ENCODE data around the gene PRUNE2.

GRCh38 chr9:76638001-76638400 is 267.9 kb downstream of the PRUNE2 start:
- no peak for TF ChIP-seq FOSL1 (IDR thresholded peaks at IDR 0.05; ENCODE audit: low read depth)
- TF ChIP-seq YY1 (IDR thresholded peaks at IDR 0.05; ENCODE audit: extremely low read depth, insufficient replicate concordance, low read depth, low read length) = no peak
- TF ChIP-seq, protein P1, sequence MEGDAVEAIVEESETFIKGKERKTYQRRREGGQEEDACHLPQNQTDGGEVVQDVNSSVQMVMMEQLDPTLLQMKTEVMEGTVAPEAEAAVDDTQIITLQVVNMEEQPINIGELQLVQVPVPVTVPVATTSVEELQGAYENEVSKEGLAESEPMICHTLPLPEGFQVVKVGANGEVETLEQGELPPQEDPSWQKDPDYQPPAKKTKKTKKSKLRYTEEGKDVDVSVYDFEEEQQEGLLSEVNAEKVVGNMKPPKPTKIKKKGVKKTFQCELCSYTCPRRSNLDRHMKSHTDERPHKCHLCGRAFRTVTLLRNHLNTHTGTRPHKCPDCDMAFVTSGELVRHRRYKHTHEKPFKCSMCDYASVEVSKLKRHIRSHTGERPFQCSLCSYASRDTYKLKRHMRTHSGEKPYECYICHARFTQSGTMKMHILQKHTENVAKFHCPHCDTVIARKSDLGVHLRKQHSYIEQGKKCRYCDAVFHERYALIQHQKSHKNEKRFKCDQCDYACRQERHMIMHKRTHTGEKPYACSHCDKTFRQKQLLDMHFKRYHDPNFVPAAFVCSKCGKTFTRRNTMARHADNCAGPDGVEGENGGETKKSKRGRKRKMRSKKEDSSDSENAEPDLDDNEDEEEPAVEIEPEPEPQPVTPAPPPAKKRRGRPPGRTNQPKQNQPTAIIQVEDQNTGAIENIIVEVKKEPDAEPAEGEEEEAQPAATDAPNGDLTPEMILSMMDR (IDR thresholded peaks at IDR 0.05 in 2 of 3, conservative IDR thresholded peaks at IDR 0.05 in 1 of 3; ENCODE audit: borderline replicate concordance in 1 of 3, insufficient read depth in 1 of 3, low read depth in 2 of 3, low read length in 2 of 3) = no peak
- no peak for TF ChIP-seq CEBPB (IDR thresholded peaks at IDR 0.05; ENCODE audit: low read depth)
- TF ChIP-seq POLR2A (IDR thresholded peaks at IDR 0.05; ENCODE audit: borderline replicate concordance, extremely low read depth, insufficient read depth, insufficient read length) = no peak
- no peak for TF ChIP-seq RAD21 (IDR thresholded peaks at IDR 0.05; ENCODE audit: low read depth)
- TF ChIP-seq TCF7L2 (IDR thresholded peaks at IDR 0.05; ENCODE audit: borderline replicate concordance, extremely low read depth, insufficient read depth, insufficient read length) = no peak
- no peak for TF ChIP-seq POLR2AphosphoS5 (IDR thresholded peaks at IDR 0.05; ENCODE audit: low read depth, low read length)
- TF ChIP-seq EZH2 (IDR thresholded peaks at IDR 0.05) = no peak
- TF ChIP-seq EGR1 (IDR thresholded peaks at IDR 0.05; ENCODE audit: low read depth) = no peak
- TF ChIP-seq, protein P2, sequence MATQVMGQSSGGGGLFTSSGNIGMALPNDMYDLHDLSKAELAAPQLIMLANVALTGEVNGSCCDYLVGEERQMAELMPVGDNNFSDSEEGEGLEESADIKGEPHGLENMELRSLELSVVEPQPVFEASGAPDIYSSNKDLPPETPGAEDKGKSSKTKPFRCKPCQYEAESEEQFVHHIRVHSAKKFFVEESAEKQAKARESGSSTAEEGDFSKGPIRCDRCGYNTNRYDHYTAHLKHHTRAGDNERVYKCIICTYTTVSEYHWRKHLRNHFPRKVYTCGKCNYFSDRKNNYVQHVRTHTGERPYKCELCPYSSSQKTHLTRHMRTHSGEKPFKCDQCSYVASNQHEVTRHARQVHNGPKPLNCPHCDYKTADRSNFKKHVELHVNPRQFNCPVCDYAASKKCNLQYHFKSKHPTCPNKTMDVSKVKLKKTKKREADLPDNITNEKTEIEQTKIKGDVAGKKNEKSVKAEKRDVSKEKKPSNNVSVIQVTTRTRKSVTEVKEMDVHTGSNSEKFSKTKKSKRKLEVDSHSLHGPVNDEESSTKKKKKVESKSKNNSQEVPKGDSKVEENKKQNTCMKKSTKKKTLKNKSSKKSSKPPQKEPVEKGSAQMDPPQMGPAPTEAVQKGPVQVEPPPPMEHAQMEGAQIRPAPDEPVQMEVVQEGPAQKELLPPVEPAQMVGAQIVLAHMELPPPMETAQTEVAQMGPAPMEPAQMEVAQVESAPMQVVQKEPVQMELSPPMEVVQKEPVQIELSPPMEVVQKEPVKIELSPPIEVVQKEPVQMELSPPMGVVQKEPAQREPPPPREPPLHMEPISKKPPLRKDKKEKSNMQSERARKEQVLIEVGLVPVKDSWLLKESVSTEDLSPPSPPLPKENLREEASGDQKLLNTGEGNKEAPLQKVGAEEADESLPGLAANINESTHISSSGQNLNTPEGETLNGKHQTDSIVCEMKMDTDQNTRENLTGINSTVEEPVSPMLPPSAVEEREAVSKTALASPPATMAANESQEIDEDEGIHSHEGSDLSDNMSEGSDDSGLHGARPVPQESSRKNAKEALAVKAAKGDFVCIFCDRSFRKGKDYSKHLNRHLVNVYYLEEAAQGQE (IDR thresholded peaks at IDR 0.05; ENCODE audit: low read depth) = no peak
- no peak for TF ChIP-seq SRF (IDR thresholded peaks at IDR 0.05; ENCODE audit: low read depth)
- no peak for TF ChIP-seq SIN3A (IDR thresholded peaks at IDR 0.05; ENCODE audit: low read depth)

Data from HCT116 (cell line).